Fibroblast of pulmonary artery (primary cell): Measurements from ENCODE around the gene OR56A5.

ENCODE experiments used
- DNase-seq: peaks from one replicate; pipeline ENCODE4 v3.0.0-alpha.2; 2010; ENCODE audit warnings: low read depth
- H3K4me3 ChIP-seq: replicated peaks from 2 replicates; pipeline ENCODE4 v1.5.1; 2011; ENCODE audit warnings: low read depth, mild to moderate bottlenecking, control low read depth, low read length, moderate library complexity
- CTCF ChIP-seq: IDR thresholded peaks from 2 replicates; pipeline ENCODE4 v1.5.1; 2011; ENCODE audit warnings: mild to moderate bottlenecking, control low read depth, low read length, inconsistent platforms; ENCODE audit errors: missing control alignments

The OR56A5 gene

GRCh38 chr11:5968394-5968793, at the start of gene OR56A5:
Gene OR56A5 (minus strand): TSS chr11:5968494. CDS start chr11:5968494, 0 bp downstream.
- TF ChIP-seq CTCF = no peak
- H3K4me3 ChIP-seq = no peak within 1 kb of the TSS
- no peak for DNase-seq

GRCh38 chr11:6013042-6013441, 44.7 kb upstream of the OR56A5 start:
- no peak for DNase-seq
- H3K4me3 ChIP-seq = no peak overlapping the region
- no peak for TF ChIP-seq CTCF

GRCh38 chr11:6012035-6012668, 43.9 kb upstream of the OR56A5 start:
- no peak overlapping the region for H3K4me3 ChIP-seq
- no peak for DNase-seq
- TF ChIP-seq CTCF = no peak

GRCh38 chr11:6006846-6007245, 38.6 kb upstream of the OR56A5 start, which contains the start of gene OR56A4:
Gene OR56A4 (minus strand): TSS chr11:6006946. CDS start chr11:6002992, 3,954 bp downstream.
- no peak within 1 kb of the TSS for H3K4me3 ChIP-seq
- no peak for DNase-seq

GRCh38 chr11:6006395-6006794, 38.1 kb upstream of the OR56A5 start:
- DNase-seq = no peak
- no peak overlapping the region for H3K4me3 ChIP-seq
- TF ChIP-seq CTCF = no peak

More at GRCh38 chr11:6006846-6007245, 38.6 kb upstream of the OR56A5 start, which contains the start of gene OR56A4:
- TF ChIP-seq CTCF = no peak

GRCh38 chr11:6002202-6002699, 34.0 kb upstream of the OR56A5 start:
- TF ChIP-seq CTCF = no peak
- no peak for DNase-seq
- H3K4me3 ChIP-seq = no peak overlapping the region

GRCh38 chr11:5994791-5995190, 26.5 kb upstream of the OR56A5 start:
- no peak for DNase-seq
- TF ChIP-seq CTCF = no peak
- no peak overlapping the region for H3K4me3 ChIP-seq
